OCI-LY1 (cell line): Measurements from ENCODE around the gene ZBTB3.

ENCODE experiments used
- CTCF ChIP-seq: fragments of 200-600 bp; sonication (generic), shearing (Covaris generic); IDR thresholded peaks from 2 replicates; pipeline ENCODE4 v1.5.1; 2017; ENCODE audit warnings: mild to moderate bottlenecking, antibody characterized with exemption, low read length, moderate library complexity, mixed read lengths
- EZH2 ChIP-seq: fragments of 200-600 bp; sonication (generic), shearing (Covaris generic); IDR thresholded peaks from 2 replicates; pipeline ENCODE4 v1.8.0; 2017; ENCODE audit warnings: borderline replicate concordance, mixed run types, mild to moderate bottlenecking, antibody characterized with exemption, low read length, moderate library complexity, mixed read lengths

DNA sequence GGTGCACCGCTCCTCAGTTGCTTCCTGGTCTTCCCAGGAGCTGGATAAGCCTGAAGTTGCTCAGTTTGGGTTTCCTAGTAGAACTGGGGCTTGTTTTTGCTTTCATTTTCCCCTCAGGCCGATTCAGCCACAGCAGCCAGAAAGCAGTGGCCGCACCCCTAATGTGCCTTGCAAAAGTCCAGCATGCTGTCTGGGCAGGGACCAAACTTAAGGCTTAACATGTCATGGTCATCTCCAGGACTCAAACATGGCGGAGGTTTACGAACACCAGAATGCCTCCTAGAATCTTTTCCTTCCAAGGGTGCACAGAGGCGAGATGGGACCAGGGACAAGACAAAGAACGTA, 44.0 kb downstream of the ZBTB3 start:
- no peak for TF ChIP-seq CTCF
- TF ChIP-seq EZH2: no peak
